Measurements from ENCODE around the gene CDH26. TPM values are rescaled to one million over a fixed set of nuclear protein-coding genes. Genes with fewer than 3 reads are reported as not detected.
A peak's percentile ranks its signal among the peaks of the same experiment; 100 is the strongest.

CDH26 gene
- total RNA-seq, 2 experiments from 2014 or later, result 0.75 to 1.1 TPM

GRCh38 chr20:59985164-59985563 lies 26.9 kb downstream of the CDH26 start:
- intact Hi-C loops (cut with DNase I, micrococcal nuclease), result no loop called here
- DNase-seq (no peak), ATAC-seq (ENCODE audit: poor library complexity) (no peak)
- Mint-ChIP-seq H3K36me3 (ENCODE audit: low read depth) (peaks cover 5% of the 10 kb centered on the region), H3K27me3 (no peaks in the 10 kb centered on the region), H3K4me1 (ENCODE audit: low read depth) (no peaks in the 10 kb centered on the region), H3K27ac (no peak overlapping the region), H3K4me3 (no peak overlapping the region), H3K9me3 (no peaks in the 10 kb centered on the region)
- Histone ChIP-seq H3K27me3 (ENCODE audit: control insufficient read depth in 1 of 2, insufficient read depth in 2 of 2, low read length in 2 of 2) (no peaks in the 10 kb centered on the region), H3K9me3 (ENCODE audit: control insufficient read depth in 1 of 2, insufficient read depth in 1 of 2, low read length in 2 of 2) (no peaks in the 10 kb centered on the region), H3K4me1 (ENCODE audit: insufficient read depth, low read length) (no peaks in the 10 kb centered on the region), H3K36me3 (ENCODE audit: insufficient read depth, low read length) (no peaks in the 10 kb centered on the region), H3K27ac (ENCODE audit: low read depth in 1 of 2, low read length in 2 of 2) (no peak overlapping the region), H3K4me3 (ENCODE audit: low read length) (no peak overlapping the region)
- ChIA-PET CTCF (no interaction called here), POLR2A (no interaction called here)
- TF ChIP-seq, protein P1, sequence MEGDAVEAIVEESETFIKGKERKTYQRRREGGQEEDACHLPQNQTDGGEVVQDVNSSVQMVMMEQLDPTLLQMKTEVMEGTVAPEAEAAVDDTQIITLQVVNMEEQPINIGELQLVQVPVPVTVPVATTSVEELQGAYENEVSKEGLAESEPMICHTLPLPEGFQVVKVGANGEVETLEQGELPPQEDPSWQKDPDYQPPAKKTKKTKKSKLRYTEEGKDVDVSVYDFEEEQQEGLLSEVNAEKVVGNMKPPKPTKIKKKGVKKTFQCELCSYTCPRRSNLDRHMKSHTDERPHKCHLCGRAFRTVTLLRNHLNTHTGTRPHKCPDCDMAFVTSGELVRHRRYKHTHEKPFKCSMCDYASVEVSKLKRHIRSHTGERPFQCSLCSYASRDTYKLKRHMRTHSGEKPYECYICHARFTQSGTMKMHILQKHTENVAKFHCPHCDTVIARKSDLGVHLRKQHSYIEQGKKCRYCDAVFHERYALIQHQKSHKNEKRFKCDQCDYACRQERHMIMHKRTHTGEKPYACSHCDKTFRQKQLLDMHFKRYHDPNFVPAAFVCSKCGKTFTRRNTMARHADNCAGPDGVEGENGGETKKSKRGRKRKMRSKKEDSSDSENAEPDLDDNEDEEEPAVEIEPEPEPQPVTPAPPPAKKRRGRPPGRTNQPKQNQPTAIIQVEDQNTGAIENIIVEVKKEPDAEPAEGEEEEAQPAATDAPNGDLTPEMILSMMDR (IDR thresholded peaks at IDR 0.05), result no peak

- ChIA-PET CTCF (no interaction called here), POLR2A (interaction anchor here (0.7 kb wide), 1 partner anchor 34 kb away, joined by 3 read pairs; no protein-coding TSS in a partner anchor)
- H3K27ac ChIP-seq (ENCODE audit: low read depth in 1 of 2, low read length in 2 of 2), result no peak overlapping the region
- DNase-seq, result peak in 1 of 14 experiments; percentile 8
- H3K9me3 ChIP-seq (ENCODE audit: control insufficient read depth in 1 of 2, insufficient read depth in 1 of 2, low read length in 2 of 2), result no peaks in the 10 kb centered on the region
- TF ChIP-seq, protein P1 (IDR thresholded peaks at IDR 0.05), result no peak
- no peaks in the 10 kb centered on the region for H3K36me3 ChIP-seq (ENCODE audit: insufficient read depth, low read length)
- H3K9me3 Mint-ChIP-seq, result no peaks in the 10 kb centered on the region
- no peaks in the 10 kb centered on the region for H3K4me1 Mint-ChIP-seq (ENCODE audit: low read depth)
- H3K27ac Mint-ChIP-seq, result no peak overlapping the region
- no peak overlapping the region for H3K4me3 Mint-ChIP-seq
- H3K27me3 Mint-ChIP-seq, result no peaks in the 10 kb centered on the region
- H3K27me3 ChIP-seq (ENCODE audit: control insufficient read depth in 1 of 2, insufficient read depth in 2 of 2, low read length in 2 of 2), result no peaks in the 10 kb centered on the region
- no peak overlapping the region for H3K4me3 ChIP-seq (ENCODE audit: low read length)
- intact Hi-C loops (cut with DNase I, micrococcal nuclease), result no loop called here
- H3K36me3 Mint-ChIP-seq (ENCODE audit: low read depth), result peaks cover 5% of the 10 kb centered on the region
- H3K4me1 ChIP-seq (ENCODE audit: insufficient read depth, low read length), result no peaks in the 10 kb centered on the region
- ATAC-seq (ENCODE audit: poor library complexity), result no peak
Observed at GRCh38 chr20:59985864-59986263, 27.6 kb downstream of the CDH26 start.

- DNase-seq, result no peak
- no peaks in the 10 kb centered on the region for H3K9me3 Mint-ChIP-seq
- H3K4me3 Mint-ChIP-seq, result no peak overlapping the region
- H3K4me1 Mint-ChIP-seq (ENCODE audit: low read depth), result no peaks in the 10 kb centered on the region
- ChIA-PET CTCF (no interaction called here), POLR2A (no interaction called here)
- intact Hi-C loops (cut with DNase I, micrococcal nuclease), result no loop called here
- H3K27ac Mint-ChIP-seq, result no peak overlapping the region
- TF ChIP-seq, protein P1 (IDR thresholded peaks at IDR 0.05), result no peak
- peaks cover 5% of the 10 kb centered on the region for H3K36me3 Mint-ChIP-seq (ENCODE audit: low read depth)
- Histone ChIP-seq H3K27ac (ENCODE audit: low read depth in 1 of 2, low read length in 2 of 2) (no peak overlapping the region), H3K9me3 (ENCODE audit: control insufficient read depth in 1 of 2, insufficient read depth in 1 of 2, low read length in 2 of 2) (no peaks in the 10 kb centered on the region), H3K4me3 (ENCODE audit: low read length) (no peak overlapping the region), H3K27me3 (ENCODE audit: control insufficient read depth in 1 of 2, insufficient read depth in 2 of 2, low read length in 2 of 2) (no peaks in the 10 kb centered on the region), H3K36me3 (ENCODE audit: insufficient read depth, low read length) (no peaks in the 10 kb centered on the region), H3K4me1 (ENCODE audit: insufficient read depth, low read length) (no peaks in the 10 kb centered on the region)
- ATAC-seq (ENCODE audit: poor library complexity), result no peak
- H3K27me3 Mint-ChIP-seq, result no peaks in the 10 kb centered on the region
Observed at GRCh38 chr20:59987135-59987534, 28.9 kb downstream of the CDH26 start.
